ENCODE data around the gene AGT.

DNA sequence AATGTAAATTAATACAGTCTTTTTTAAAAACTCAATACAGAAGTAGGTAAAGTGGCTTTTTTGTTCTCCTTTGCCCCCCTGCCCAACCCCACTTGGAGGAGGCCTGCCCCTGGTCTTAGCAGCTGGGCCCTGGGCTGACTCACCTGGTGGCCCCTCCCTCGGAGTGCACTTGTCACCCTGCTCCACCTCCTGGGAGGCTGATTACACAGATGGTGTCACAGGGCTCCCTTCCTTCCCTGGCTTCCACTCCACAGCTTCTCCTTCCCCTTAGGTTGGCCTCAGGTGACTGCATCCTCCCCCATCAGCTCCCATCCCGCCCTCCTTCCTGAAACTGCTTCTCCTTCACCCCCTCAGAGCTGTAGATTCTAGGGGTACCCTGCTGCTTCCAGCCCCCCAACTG lies 21.5 kb upstream of the AGT start:
- TF ChIP-seq, protein P1, sequence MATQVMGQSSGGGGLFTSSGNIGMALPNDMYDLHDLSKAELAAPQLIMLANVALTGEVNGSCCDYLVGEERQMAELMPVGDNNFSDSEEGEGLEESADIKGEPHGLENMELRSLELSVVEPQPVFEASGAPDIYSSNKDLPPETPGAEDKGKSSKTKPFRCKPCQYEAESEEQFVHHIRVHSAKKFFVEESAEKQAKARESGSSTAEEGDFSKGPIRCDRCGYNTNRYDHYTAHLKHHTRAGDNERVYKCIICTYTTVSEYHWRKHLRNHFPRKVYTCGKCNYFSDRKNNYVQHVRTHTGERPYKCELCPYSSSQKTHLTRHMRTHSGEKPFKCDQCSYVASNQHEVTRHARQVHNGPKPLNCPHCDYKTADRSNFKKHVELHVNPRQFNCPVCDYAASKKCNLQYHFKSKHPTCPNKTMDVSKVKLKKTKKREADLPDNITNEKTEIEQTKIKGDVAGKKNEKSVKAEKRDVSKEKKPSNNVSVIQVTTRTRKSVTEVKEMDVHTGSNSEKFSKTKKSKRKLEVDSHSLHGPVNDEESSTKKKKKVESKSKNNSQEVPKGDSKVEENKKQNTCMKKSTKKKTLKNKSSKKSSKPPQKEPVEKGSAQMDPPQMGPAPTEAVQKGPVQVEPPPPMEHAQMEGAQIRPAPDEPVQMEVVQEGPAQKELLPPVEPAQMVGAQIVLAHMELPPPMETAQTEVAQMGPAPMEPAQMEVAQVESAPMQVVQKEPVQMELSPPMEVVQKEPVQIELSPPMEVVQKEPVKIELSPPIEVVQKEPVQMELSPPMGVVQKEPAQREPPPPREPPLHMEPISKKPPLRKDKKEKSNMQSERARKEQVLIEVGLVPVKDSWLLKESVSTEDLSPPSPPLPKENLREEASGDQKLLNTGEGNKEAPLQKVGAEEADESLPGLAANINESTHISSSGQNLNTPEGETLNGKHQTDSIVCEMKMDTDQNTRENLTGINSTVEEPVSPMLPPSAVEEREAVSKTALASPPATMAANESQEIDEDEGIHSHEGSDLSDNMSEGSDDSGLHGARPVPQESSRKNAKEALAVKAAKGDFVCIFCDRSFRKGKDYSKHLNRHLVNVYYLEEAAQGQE (IDR thresholded peaks at IDR 0.05; ENCODE audit: unreplicated experiment) = no peak
- TF ChIP-seq, protein P2, sequence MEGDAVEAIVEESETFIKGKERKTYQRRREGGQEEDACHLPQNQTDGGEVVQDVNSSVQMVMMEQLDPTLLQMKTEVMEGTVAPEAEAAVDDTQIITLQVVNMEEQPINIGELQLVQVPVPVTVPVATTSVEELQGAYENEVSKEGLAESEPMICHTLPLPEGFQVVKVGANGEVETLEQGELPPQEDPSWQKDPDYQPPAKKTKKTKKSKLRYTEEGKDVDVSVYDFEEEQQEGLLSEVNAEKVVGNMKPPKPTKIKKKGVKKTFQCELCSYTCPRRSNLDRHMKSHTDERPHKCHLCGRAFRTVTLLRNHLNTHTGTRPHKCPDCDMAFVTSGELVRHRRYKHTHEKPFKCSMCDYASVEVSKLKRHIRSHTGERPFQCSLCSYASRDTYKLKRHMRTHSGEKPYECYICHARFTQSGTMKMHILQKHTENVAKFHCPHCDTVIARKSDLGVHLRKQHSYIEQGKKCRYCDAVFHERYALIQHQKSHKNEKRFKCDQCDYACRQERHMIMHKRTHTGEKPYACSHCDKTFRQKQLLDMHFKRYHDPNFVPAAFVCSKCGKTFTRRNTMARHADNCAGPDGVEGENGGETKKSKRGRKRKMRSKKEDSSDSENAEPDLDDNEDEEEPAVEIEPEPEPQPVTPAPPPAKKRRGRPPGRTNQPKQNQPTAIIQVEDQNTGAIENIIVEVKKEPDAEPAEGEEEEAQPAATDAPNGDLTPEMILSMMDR (conservative IDR thresholded peaks at IDR 0.05; ENCODE audit: low read depth in 2 of 2) = no peak
